ENCODE results near the gene CRYGA. TPM values are rescaled to one million over a fixed set of nuclear protein-coding genes. Genes with fewer than 3 reads are reported as not detected.
A peak's percentile ranks its signal among the peaks of the same experiment; 100 is the strongest.
"Not testable (repeated sequence)": the region's sequence is repeated elsewhere in the genome, so short reads cannot be mapped to it uniquely, and the experiment has no call there.

The CRYGA gene
- polyA plus RNA-seq, 1 of the 3 experiments (the other 2 are of a cell fraction): not detected

- POLR2A ChIA-PET: no interaction called here
- no peak overlapping the region for H3K9ac ChIP-seq
- H3F3A ChIP-seq (replicated peaks; ENCODE audit: insufficient read depth): peaks cover 3% of the 10 kb centered on the region
- no peaks in the 10 kb centered on the region for H4K20me1 ChIP-seq (ENCODE audit: insufficient read depth)
- TF ChIP-seq NRF1 (IDR thresholded peaks at IDR 0.05; ENCODE audit: low read depth, low read length) (no peak), ZBTB33 (IDR thresholded peaks at IDR 0.05; ENCODE audit: borderline replicate concordance, low read depth) (no peak), FOXJ3 (CRISPR knock-in tag; IDR thresholded peaks at IDR 0.05) (no peak), USF2 (IDR thresholded peaks at IDR 0.05; ENCODE audit: borderline replicate concordance, low read depth, low read length) (no peak), USF1 (IDR thresholded peaks at IDR 0.05; ENCODE audit: borderline replicate concordance, low read depth) (no peak), ELF1 (IDR thresholded peaks at IDR 0.05) (no peak)
- H3K4me3 ChIP-seq (ENCODE audit: low read depth in 2 of 2, low read length in 1 of 2): no peak overlapping the region
- CTCF ChIA-PET: interaction anchor here (0.7 to 1.0 kb wide), 4 partner anchors 23 to 50 kb away, joined by 3 to 4 read pairs (median 3); no protein-coding TSS in a partner anchor
- no peaks in the 10 kb centered on the region for H3K36me3 ChIP-seq (replicated peaks in 1 of 2; ENCODE audit: control insufficient read depth in 1 of 2, insufficient read depth in 2 of 2, low read length in 1 of 2)
- WGBS (ENCODE audit: low lambda C conversion rate): 82% methylated on average over 4 of the region's 4 CpGs
- H3K4me2 ChIP-seq: no peak overlapping the region
- no peaks in the 10 kb centered on the region for H3K9me3 ChIP-seq
- no peaks in the 10 kb centered on the region for H3K79me2 ChIP-seq (ENCODE audit: insufficient read depth)
- no peak overlapping the region for H2AFZ ChIP-seq (ENCODE audit: low read depth)
- no peak for DNase-seq
- peaks cover 0 to 12% of the 10 kb centered on the region in 2 experiments; a peak in 2 of 4 replicates for H3K4me1 ChIP-seq (ENCODE audit: control insufficient read depth in 1 of 2, insufficient read depth in 2 of 2, low read depth in 1 of 2, low read length in 1 of 2)
- H3K9me2 ChIP-seq: no peaks in the 10 kb centered on the region
- no peak overlapping the region for H3K27ac ChIP-seq (ENCODE audit: low read depth in 2 of 2, low read length in 1 of 2)
- H3K27me3 ChIP-seq (ENCODE audit: insufficient read depth): no peaks in the 10 kb centered on the region
Observed at GRCh38 chr2:208125251-208125650, 38.1 kb downstream of the CRYGA start.

- POLR2A ChIA-PET; H3K36me3 ChIP-seq (replicated peaks in 1 of 2; ENCODE audit: control insufficient read depth in 1 of 2, insufficient read depth in 2 of 2, low read length in 1 of 2); H3K4me3 ChIP-seq (ENCODE audit: low read depth in 2 of 2, low read length in 1 of 2); H3K27ac ChIP-seq (ENCODE audit: low read depth in 2 of 2, low read length in 1 of 2); H3K9ac ChIP-seq; H3K79me2 ChIP-seq (ENCODE audit: insufficient read depth); H3F3A ChIP-seq (replicated peaks; ENCODE audit: insufficient read depth); H3K27me3 ChIP-seq (ENCODE audit: insufficient read depth); H3K4me1 ChIP-seq (ENCODE audit: control insufficient read depth in 1 of 2, insufficient read depth in 2 of 2, low read depth in 1 of 2, low read length in 1 of 2); H3K4me2 ChIP-seq; H2AFZ ChIP-seq (ENCODE audit: low read depth); H4K20me1 ChIP-seq (ENCODE audit: insufficient read depth); H3K9me2 ChIP-seq; H3K9me3 ChIP-seq: not testable (repeated sequence)
- DNase-seq: peak; percentile 49
- CTCF ChIA-PET: interaction anchor here (0.9 kb wide), 1 partner anchor 26 kb away, joined by 3 read pairs; no protein-coding TSS in a partner anchor
- 92% methylated on average over 35 of the region's 46 CpGs for WGBS (ENCODE audit: low lambda C conversion rate)
Observed at GRCh38 chr2:208124013-208124715, 39.2 kb downstream of the CRYGA start, which contains the start of gene CRYGD. CRYGD (minus strand) TSS chr2:208124524; CDS start chr2:208124473, 51 bp downstream.
